HG03439 (cell line): ENCODE results near the gene HOXD11.

ENCODE experiments used
- ATAC-seq: cut with Tn5 transposase; IDR thresholded peaks from one replicate; pipeline ENCODE4 v1.9.1; 2021; ENCODE audit warnings: mild to moderate bottlenecking, moderate library complexity; ENCODE audit not compliant: unreplicated experiment

HOXD11 gene

DNA sequence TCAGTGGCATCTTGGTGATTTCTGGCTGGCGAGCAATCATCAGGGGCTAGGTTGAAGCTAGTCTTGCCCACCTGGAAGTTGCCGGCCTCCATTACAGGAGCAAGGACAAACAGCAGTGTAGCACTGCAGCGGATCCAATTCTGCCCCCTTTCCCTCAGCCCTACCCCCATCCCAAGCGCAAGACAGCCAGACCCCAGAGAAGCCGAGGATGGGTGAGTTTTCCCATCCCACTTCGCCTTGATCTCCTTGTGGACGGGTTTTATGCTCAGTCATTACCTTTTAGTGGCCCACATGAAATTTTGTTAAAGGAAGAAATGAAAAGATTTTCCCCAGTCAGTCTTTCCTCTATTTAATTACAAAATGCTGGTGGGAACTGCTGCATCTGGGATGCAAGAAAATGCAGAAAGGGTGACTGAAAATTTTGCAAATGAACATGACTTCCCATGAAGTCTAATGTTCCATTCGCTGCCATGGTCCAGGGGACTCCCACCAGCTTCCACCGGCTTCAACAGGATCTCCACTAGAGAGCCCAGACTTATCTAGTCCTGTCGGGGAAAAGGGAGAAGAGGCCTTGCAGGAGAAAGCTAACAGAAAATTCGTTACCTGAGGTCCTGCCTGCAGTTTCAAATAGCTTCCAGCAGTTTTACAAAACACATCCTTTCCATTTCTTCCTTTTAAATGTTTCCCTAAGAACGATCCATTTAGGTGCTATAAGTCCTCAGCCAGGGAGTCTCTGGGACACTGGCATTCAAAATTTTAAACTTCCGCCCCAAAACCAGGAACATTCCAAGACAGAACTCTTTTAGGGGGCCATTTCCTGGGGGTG is 13.5 kb downstream of the HOXD11 start:
- ATAC-seq: no peak

- ATAC-seq: no peak
Observed at GRCh38 chr2:176121190-176122051, 14.3 kb downstream of the HOXD11 start.

DNA sequence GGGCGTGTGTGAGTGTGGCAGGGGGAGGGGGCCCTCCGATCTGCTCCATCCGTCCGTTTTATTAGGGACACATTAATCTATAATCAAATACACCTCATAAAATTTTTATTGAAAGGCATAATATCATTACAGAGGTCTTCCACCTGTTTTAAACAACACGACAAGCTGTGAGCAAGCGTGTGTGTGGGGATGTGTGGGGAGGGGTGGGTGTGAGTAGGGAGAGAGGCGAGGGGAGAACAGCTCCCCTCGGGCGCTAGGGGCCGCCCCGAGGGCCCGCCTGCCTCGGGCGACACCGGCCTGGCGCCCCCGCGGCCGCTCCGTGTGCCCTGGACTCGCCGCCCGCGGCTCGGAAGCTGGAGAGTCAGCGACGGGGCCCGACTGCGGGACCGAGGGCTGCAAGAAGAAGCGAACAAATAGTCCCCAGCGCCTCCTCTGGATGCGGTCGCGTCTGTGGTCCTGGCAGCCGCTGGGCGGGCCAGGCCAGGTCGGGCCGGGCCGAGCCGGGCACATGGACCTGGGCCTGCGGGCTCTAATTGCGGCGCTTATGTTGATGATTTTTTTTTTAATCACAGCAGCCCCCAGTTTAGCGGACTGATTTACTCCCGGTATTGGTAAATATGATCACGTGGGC is 15.1 kb downstream of the HOXD11 start:
- ATAC-seq: no peak

DNA sequence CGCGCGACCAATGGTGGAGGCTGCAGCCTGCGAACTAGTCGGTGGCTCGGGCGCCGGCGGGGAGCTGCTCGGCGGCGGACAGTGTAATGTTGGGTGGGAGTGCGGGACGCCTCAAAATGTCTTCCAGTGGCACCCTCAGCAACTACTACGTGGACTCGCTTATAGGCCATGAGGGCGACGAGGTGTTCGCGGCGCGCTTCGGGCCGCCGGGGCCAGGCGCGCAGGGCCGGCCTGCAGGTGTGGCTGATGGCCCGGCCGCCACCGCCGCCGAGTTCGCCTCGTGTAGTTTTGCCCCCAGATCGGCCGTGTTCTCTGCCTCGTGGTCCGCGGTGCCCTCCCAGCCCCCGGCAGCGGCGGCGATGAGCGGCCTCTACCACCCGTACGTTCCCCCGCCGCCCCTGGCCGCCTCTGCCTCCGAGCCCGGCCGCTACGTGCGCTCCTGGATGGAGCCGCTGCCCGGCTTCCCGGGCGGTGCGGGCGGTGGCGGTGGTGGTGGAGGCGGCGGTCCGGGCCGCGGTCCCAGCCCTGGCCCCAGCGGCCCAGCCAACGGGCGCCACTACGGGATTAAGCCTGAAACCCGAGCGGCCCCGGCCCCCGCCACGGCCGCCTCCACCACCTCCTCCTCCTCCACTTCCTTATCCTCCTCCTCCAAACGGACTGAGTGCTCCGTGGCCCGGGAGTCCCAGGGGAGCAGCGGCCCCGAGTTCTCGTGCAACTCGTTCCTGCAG is 15.8 kb downstream of the HOXD11 start, which contains the start of gene HOXD9:
TSS of gene HOXD9 (plus strand) at position 37 of the 728 bp plus-strand sequence. CDS start at position 87, 50 bp downstream.
- ATAC-seq: no peak

GRCh38 chr2:176123411-176124109 is 16.5 kb downstream of the HOXD11 start:
- no peak for ATAC-seq

DNA sequence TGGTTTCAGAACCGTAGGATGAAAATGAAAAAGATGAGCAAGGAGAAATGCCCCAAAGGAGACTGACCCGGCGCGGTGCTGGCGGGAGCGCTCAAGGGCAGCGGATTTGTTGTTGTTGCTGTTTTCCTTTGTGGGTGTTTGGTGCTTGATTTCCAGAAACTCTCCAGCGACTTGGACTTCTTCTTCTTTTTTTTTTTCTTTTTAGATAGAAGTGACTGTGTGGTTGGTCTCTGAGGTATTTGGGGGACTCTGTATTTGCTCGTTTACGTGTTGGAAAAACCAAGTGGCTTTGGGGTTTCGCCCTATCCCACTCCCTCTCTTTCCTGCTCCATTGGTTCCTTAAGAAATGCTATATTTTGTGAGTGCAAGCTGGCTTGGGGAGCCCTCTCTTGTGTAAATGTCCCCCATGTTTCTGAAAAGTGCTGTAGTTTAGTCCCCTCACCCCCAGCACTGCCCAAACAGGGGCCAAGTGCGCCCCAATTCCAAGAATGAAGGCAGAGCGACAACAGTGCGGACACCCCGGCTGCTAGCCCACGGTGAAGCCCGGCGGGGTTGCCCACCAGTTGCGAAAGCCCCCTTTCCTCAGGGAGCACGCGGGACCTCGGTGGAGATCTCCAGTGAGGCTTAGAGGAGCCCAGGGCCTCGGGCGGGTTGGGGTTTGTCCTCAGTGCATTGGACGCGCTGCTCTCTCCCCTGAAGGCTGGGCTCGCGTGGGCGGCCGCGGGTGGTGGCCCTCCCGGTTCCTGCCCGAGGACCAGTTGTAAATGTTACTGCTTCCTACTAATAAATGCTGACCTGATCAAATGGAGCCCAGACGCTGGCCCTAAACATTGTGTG is 17.2 kb downstream of the HOXD11 start:
- ATAC-seq: no peak

GRCh38 chr2:176124947-176125771 is 18.1 kb downstream of the HOXD11 start:
- no peak for ATAC-seq

GRCh38 chr2:176125772-176126054 is 18.6 kb downstream of the HOXD11 start:
- no peak for ATAC-seq

- ATAC-seq: no peak
Observed at GRCh38 chr2:176126929-176127773, 20.1 kb downstream of the HOXD11 start.

- no peak for ATAC-seq
Observed at GRCh38 chr2:176127774-176128072, 20.6 kb downstream of the HOXD11 start.

- no peak for ATAC-seq
Observed at GRCh38 chr2:176128172-176128981, 21.3 kb downstream of the HOXD11 start.

DNA sequence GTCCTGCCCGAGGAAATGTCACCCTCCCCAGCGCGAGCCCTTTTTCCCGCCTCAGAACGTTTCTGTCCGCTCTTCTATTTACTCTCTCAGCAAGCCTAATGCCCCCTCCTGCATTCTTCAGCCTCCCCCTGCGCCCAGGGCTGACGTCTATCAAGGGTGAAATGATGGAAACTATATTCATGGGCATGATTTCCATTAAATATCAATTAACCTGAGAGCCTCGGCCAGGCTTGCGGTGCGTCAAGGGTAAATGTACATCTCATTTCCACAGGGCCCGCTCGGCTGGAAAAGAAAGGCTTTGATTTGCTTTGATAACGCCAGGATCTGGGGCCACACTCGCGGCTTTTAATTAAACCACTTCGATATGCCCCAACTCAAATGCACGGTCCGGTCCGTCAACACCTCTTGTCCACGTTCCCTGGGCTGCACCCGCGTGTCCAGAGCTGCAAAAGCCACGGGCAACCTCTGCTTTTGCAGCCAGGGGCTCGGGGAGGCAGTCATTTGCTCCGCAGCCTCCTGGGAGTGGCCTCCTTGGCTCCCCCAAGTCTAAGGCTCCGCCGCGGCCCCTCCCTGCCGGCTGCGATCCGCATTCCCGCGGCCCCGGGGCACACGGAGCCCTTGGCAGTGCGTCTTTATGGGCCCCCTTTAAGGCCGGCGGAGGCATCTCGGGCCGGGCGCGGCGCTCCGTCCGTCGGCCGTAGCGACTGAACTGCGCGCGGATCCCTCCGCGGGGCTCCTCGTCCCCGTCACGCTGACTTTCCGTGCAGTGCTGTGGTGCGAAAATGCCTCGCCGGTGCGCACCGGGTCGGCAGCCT is 22.1 kb downstream of the HOXD11 start, which contains the start of gene HOXD8:
TSS of gene HOXD8 (plus strand) at position 724 of the 815 bp plus-strand sequence. CDS start 662 bp downstream, outside the sequence.
- no peak for ATAC-seq

- no peak for ATAC-seq
Observed at GRCh38 chr2:176129813-176130146, 22.7 kb downstream of the HOXD11 start.

DNA sequence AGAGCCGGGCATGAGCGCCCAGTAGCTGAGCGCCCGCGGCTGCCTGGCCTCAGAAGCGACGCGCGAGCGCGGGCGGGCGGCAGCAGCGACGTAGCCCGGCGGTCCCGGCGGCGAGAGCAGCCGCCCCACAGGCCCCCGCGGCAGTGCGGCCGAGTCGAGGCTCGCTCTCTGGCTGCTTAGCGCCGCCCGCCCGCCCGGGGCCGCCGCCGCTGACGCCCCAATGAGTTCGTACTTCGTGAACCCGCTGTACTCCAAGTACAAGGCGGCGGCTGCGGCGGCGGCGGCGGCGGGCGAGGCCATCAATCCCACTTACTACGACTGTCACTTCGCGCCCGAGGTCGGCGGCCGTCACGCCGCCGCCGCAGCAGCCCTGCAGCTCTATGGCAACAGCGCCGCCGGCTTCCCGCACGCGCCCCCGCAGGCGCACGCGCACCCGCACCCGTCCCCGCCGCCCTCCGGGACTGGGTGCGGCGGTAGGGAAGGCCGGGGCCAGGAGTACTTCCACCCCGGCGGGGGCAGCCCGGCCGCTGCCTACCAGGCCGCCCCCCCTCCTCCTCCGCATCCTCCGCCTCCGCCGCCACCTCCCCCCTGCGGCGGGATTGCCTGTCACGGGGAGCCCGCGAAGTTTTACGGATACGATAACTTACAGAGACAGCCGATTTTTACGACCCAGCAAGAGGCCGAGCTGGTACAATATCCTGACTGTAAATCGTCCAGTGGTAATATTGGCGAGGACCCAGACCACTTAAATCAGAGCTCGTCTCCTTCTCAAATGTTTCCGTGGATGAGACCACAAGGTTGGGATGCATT is 23.3 kb downstream of the HOXD11 start:
- no peak for ATAC-seq
